ENCODE results near the gene ZNF606. TPM values are rescaled to one million over a fixed set of nuclear protein-coding genes. Genes with fewer than 3 reads are reported as not detected.

ZNF606 gene
- 14.2 and 18.4 TPM in 2 replicates for total RNA-seq

DNA sequence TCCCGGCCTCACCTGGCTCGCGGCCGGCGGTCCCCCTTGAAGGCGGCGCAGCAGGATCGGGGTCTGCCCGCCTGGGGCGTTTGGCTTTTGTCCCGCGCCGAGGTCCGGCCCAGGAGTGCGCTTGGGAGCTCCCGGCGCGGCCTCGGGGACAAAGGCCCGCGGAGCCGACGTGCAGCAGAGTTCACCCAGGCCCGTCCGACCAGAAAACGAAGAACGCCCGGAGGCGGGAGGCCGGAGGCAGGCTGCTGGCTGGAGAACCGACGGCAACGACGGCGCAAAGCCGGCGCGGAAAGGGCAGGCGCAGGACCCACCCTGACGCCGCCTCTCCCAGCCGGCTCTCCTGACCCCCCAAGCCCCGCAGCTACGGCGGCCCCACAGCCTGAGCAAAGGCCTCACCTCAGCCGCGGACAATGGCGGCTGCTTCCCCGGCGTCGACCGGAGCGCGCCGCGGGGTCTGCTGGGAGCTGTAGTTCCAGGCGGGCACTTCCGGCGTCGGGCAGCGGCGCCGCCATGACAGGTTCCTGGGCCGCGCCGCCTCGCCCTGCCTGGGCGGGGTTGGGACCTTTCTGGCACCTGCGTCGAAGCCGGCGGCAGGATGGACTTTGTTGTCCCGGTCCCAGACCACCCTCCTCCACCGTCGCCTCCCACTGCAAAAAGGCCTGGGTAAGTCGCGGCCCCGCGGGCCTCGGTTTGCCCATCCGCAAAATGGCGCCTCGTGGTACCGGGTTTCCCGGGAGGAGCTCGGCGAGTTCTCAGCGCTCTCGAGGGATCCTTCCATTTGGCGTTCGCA lies at the start of gene ZNF606:
TSS of gene ZNF606 (minus strand) at position 437 of the 790 bp plus-strand sequence. CDS start 1,501 bp downstream, outside the sequence.

DNA sequence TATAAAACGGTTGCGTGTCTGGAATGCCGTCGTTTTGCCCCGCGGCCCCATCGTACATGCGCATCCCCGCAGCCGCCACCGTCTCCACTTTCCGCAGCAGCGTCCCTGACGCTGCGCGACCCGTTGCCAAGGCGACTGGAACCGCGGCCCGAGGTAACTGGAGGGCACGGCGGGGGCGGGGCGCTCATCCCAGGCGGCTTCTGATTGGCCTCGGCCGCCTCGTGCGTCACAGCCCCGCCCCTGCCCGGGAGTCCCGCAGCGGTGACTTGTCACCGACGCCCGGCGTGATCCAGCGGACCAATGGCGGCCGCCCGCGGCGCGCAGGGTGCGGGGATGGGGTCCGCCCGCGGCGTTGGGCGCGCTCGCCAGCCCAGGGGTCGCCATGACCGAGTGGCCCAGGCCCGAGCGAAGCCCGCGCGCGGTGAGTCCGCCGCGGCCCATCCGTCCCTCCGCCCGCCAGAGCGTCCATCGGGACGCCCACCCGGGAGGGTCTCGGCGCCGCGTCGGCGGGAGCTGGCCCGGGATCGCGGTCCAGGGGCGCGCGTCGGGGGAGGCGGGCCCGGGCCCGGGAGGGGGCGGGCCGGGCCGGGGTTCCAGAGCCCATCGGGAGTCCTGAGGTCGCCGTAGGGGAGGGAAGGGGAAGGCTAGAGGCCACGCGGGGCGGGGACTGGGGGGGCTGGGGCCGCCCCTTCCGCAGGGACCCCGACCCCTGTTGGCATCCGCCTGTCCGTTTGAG lies 31.3 kb upstream of the ZNF606 start, which contains the start of gene ZSCAN1:
TSS of gene ZSCAN1 (plus strand) at position 285 of the 736 bp plus-strand sequence. CDS start 3,812 bp downstream, outside the sequence.

DNA sequence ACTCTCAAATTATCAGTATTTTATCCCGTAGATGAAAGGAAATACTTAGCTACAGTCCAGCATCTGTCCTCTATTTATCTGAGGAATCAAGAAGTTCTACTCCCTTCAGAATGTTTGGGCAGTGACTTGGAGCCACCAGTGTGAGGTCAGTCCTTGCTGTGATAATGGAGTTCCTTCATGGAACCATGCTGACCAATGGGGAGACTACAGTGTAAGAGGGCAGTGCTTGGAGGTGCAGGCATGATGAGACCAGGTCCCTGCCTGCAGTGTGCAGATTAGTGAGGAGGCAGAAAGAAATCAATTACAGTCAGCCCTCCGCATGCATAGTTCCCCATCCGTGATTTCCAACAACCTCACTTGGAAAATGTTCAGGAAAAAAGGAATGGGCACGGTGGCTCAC lies 28.2 kb downstream of the ZNF606 start, which contains the start of gene C19orf18:
TSS of gene C19orf18 (minus strand) at position 101 of the 400 bp plus-strand sequence. CDS start 102 bp downstream, outside the sequence.

DNA sequence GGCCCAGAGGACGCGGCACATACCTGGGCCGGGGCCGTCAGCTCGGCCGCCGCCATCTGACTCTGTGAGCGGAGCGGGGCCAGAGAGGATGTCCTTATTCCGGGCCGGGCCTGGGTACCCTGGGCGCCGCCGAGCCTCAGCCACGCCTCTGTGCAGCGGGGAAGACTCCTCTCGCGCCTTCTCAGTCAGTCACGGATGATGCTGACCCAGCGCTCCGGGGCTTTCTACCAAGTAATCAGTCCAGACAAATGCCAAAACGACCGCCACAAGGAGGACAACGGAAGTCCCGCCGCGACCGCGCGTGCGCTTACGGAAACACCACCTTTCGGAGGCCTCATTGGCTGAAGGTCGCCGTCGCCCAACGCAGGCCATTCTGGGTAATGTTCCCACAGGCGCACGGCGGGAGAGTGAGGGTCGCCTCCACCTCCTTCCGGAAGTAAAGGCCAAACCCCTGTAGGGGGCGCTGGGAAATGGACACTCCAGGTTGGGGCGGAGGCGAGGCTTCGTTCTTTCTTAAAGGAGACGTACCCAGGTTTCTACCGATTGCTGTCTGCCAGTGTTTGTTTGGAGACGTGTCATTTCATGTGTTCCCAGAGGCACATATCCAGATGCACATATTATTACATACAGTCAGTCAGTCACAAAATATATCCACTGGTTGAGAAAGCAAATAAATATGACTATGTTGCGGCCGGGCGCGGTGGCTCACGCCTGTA lies 55.0 kb downstream of the ZNF606 start, which contains the start of gene ZNF256:
TSS of gene ZNF256 (minus strand) at position 288 of the 716 bp plus-strand sequence. CDS start at position 56, 232 bp downstream.

DNA sequence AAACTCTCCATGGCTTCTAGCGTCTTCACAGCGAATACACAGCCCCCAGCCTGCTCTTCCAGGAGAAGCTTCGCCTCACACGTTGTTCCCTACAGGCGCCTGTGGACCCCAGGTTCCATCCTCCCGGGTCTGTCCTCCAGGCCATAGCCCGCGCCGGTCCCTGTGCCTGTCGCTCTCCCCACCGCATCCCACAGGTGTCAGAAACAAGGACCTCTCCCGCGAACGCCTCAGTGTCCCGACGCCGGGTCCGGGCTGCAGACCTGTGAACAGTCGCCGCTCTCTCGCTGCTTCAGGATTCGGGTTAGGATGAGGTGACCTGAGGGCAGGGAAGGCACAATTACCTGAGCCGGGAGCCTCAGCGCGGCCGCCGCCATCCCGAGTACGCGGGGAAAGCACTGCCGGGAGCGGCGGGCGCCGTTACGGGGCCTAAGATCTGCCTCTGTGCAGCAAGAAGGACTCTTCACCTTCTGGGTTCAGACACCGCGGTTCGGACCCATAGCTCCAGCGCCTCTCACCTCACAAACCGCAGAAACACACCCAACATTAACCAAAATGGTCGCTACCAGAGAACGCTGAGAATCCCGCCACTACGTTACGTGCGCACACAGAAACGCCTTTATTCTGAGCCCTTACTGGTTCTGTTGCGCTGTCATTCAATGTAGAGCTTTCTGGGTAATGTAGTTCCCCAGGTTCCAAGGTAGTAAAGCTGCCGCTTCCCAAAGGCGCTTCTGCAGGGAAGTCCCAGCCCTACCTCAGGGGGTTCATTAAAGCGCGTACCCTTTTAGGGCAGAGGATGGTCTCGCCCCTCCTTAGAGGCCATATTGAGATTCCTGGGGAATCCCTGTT lies 67.6 kb downstream of the ZNF606 start, which contains the start of gene ZNF418:
TSS of gene ZNF418 (minus strand) at position 583 of the 846 bp plus-strand sequence. CDS start 1,580 bp downstream, outside the sequence.

Other genes with a start within 250 kb of the ZNF606 start
- gene ZNF586, start 233.1 kb downstream of the ZNF606 start, total RNA-seq, result 12.5 and 12.9 TPM in 2 replicates
- 6.6 and 7.2 TPM in 2 replicates for gene ZNF552, start 187.9 kb downstream of the ZNF606 start, total RNA-seq
- 21.0 and 30.6 TPM in 2 replicates for gene ZNF587B, start 172.5 kb downstream of the ZNF606 start, total RNA-seq
- 34.1 and 37.8 TPM in 2 replicates for gene ZNF587, start 153.0 kb downstream of the ZNF606 start, total RNA-seq
- 7.0 and 13.9 TPM in 2 replicates for gene ZNF814, start 113.8 kb downstream of the ZNF606 start, total RNA-seq
- 13.3 and 17.9 TPM in 2 replicates for gene ZNF417, start 86.2 kb downstream of the ZNF606 start, total RNA-seq
- gene ZNF418, start 67.4 kb downstream of the ZNF606 start, total RNA-seq, result 3.1 and 4.0 TPM in 2 replicates
- 4.8 and 5.0 TPM in 2 replicates for gene ZNF256, start 55.1 kb downstream of the ZNF606 start, total RNA-seq
- gene C19orf18, start 28.3 kb downstream of the ZNF606 start, total RNA-seq, result 0.14 and 0.44 TPM in 2 replicates
- not detected in 2 replicates for gene ZSCAN1, start 31.2 kb upstream of the ZNF606 start, total RNA-seq
- gene ZNF135, start 56.5 kb upstream of the ZNF606 start, total RNA-seq, result 2.7 and 3.9 TPM in 2 replicates
- 19.3 and 29.3 TPM in 2 replicates for gene ZSCAN18, start 95.4 kb upstream of the ZNF606 start, total RNA-seq
- gene ZNF329, start 148.0 kb upstream of the ZNF606 start, total RNA-seq, result 11.4 and 12.6 TPM in 2 replicates
- gene ZNF274, start 180.2 kb upstream of the ZNF606 start, total RNA-seq, result 20.8 and 22.8 TPM in 2 replicates
- 35.5 and 45.0 TPM in 2 replicates for gene ZNF544, start 226.1 kb upstream of the ZNF606 start, total RNA-seq